ENCODE measurements around the gene DACT2.

DACT2 gene

GRCh38 chr6:168261234-168261633 is 58.3 kb downstream of the DACT2 start:
- DNase-seq, result no peak

- no peak for DNase-seq
Observed at GRCh38 chr6:168260420-168260987, 59.1 kb downstream of the DACT2 start.

GRCh38 chr6:168258795-168259194 is 60.8 kb downstream of the DACT2 start:
- DNase-seq, result no peak

- no peak for DNase-seq
Observed at GRCh38 chr6:168256940-168257339, 62.6 kb downstream of the DACT2 start.
